Activated T-cell treated with anti-CD3 and anti-CD28 coated beads, Interleukin-2, amount 50 U/mL, for 4 hours (primary cell): ENCODE measurements around the gene FCGBP. TPM values are rescaled to one million over a fixed set of nuclear protein-coding genes. Genes with fewer than 3 reads are reported as not detected.
"Not testable (repeated sequence)": the region's sequence is repeated elsewhere in the genome, so short reads cannot be mapped to it uniquely, and the experiment has no call there.

Experiments used
- ATAC-seq, 2 donors: fragments of 200-7000 bp; cut with Tn5 transposase; one replicate each; pipeline ENCODE4 v1.10.0; 2021
- DNase-seq: peaks from one replicate; pipeline ENCODE4 v3.0.0-alpha.2; 2020
- H3K27me3 Mint-ChIP-seq: one replicate; pipeline ENCODE4 v1.8.0; 2021; ENCODE audit warnings: low read depth, mixed read lengths
- H3K36me3 Mint-ChIP-seq: one replicate; pipeline ENCODE4 v1.8.0; 2022; ENCODE audit warnings: mixed read lengths; ENCODE audit not compliant: insufficient read depth
- H3K4me1 Mint-ChIP-seq: one replicate; pipeline ENCODE4 v1.8.0; 2021; ENCODE audit warnings: low read depth, mixed read lengths
- H3K4me3 Mint-ChIP-seq: one replicate; pipeline ENCODE4 v1.8.0; 2021; ENCODE audit warnings: mild to moderate bottlenecking, moderate library complexity, mixed read lengths
- H3K9me3 Mint-ChIP-seq: one replicate; pipeline ENCODE4 v1.8.0; 2021; ENCODE audit warnings: mixed read lengths
- total RNA-seq, 3 donors: library from RNA; stranded (reverse); gene quantifications; one replicate each; pipeline ENCODE4 v1.2.1, GENCODE V29; 2021

Gene FCGBP
- total RNA-seq, 3 donors from 2014 or later = 1.7 to 3.0 (median 2.5) TPM

DNA sequence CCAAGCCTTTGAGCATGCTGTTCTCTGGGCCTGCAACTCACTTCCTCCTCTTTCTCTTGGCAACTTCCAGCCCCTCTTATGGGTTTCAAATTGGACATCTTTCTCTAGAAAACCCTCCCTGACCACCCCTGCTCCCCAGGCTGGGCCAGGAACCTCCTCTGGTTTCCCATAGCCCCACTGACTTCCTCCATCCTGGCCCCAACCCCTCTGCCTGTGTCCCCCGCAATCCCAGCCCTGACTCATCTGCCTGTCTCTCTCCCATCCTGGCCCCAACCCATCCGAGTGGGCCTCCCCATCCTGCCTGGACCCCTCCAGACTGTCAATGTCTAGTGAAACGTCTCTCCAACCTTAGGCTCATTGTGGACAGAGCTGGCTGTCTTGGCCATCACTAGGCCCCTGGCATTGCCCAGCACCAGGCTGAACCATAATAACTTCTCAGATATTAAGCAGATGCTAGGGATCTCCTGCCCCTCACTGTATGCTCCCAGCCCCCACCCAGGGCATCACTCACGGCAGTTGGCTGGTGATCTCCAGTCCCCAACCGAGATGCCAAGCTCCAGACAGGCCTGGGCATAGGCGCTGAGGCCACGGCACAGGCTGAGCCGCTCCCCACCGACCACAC, 16.8 kb downstream of the FCGBP start:
- Mint-ChIP-seq H3K9me3 (no peaks in the 10 kb centered on the region), H3K4me3 (no peak overlapping the region), H3K4me1 (peaks cover 5% of the 10 kb centered on the region), H3K27me3 (no peaks in the 10 kb centered on the region), H3K36me3 (no peaks in the 10 kb centered on the region)
- ATAC-seq (no peak), DNase-seq (no peak)

DNA sequence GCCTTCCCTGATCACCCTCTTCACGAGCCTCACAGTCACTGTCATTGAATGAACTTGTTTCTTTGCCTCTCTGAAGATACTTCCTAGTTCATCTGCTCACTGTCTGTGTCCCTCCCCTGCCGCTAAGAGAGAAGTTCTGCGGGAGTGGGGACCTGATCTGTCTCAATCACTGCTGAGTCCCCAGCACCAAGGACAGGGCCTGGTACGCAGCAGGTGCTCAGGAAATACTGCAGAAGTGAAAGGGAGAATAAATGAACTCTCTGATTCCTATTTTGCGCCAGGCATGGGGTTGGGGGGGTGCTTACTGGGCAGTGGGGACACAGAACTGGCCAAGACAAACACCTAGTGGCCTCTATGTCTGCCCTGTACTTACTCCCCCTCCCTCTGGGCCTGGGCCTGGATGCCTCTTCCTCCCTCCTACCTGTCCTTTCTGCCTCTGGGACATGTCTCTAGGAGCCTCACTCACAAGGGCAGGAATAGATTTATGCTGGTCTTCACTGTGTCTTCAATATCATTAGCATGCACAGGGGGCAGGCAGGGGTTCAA, 17.5 kb downstream of the FCGBP start:
- Mint-ChIP-seq H3K36me3 (no peaks in the 10 kb centered on the region), H3K4me3 (no peak overlapping the region), H3K4me1 (peaks cover 5% of the 10 kb centered on the region), H3K9me3 (no peaks in the 10 kb centered on the region), H3K27me3 (no peaks in the 10 kb centered on the region)
- ATAC-seq (no peak), DNase-seq (no peak)

DNA sequence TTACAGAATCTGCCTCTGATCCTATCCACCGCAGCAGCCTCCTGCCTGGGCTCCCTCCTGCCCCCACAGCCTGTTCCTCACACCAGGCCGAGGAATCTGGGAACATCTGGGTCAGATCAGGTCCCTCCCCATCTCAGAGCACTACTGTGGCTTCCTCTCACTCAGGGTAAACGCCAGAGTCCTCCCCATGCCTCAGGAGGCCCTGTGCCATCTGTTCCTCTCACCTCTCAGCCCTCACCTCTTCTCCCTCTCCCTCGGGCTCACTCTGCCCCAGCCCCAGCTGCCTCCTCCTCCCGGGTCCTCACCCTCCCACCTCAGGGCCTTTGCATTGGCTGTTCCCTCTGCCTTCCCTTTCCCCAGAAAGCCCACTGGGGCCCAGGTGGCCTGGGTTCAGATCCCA, 18.2 kb downstream of the FCGBP start:
- H3K4me1 Mint-ChIP-seq = peaks cover 5% of the 10 kb centered on the region
- no peaks in the 10 kb centered on the region for H3K9me3 Mint-ChIP-seq
- no peak overlapping the region for H3K4me3 Mint-ChIP-seq
- no peaks in the 10 kb centered on the region for H3K27me3 Mint-ChIP-seq
- no peak for ATAC-seq
- no peak for DNase-seq
- H3K36me3 Mint-ChIP-seq = no peaks in the 10 kb centered on the region

DNA sequence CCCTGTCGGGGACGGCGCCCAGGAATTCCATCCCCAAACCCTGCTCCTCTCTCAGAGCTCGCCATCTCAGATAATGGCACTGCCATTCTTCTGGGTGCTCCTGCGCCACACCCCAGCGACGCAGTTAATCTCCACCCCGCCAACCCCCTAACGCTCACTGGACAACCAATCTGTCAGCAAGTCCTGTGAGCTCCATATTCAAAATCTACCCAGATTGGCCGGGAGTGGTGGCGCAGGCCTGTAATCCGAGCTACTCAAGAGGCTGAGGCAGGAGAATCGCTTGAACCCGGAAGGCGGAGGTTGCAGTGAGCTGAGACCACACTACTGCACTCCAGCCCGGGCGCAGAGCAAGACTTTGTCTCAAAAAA, 18.6 kb downstream of the FCGBP start:
- Mint-ChIP-seq H3K27me3 (no peaks in the 10 kb centered on the region), H3K4me3 (no peak overlapping the region), H3K4me1 (peaks cover 5% of the 10 kb centered on the region), H3K9me3 (no peaks in the 10 kb centered on the region), H3K36me3 (no peaks in the 10 kb centered on the region)
- ATAC-seq (no peak), DNase-seq (no peak)

GRCh38 chr19:39915101-39915847, 19.2 kb downstream of the FCGBP start:
- H3K4me1 Mint-ChIP-seq = peaks cover 5% of the 10 kb centered on the region
- no peak for ATAC-seq
- DNase-seq = no peak
- H3K4me3 Mint-ChIP-seq = no peak overlapping the region
- no peaks in the 10 kb centered on the region for H3K27me3 Mint-ChIP-seq
- H3K9me3 Mint-ChIP-seq = no peaks in the 10 kb centered on the region
- H3K36me3 Mint-ChIP-seq = no peaks in the 10 kb centered on the region

DNA sequence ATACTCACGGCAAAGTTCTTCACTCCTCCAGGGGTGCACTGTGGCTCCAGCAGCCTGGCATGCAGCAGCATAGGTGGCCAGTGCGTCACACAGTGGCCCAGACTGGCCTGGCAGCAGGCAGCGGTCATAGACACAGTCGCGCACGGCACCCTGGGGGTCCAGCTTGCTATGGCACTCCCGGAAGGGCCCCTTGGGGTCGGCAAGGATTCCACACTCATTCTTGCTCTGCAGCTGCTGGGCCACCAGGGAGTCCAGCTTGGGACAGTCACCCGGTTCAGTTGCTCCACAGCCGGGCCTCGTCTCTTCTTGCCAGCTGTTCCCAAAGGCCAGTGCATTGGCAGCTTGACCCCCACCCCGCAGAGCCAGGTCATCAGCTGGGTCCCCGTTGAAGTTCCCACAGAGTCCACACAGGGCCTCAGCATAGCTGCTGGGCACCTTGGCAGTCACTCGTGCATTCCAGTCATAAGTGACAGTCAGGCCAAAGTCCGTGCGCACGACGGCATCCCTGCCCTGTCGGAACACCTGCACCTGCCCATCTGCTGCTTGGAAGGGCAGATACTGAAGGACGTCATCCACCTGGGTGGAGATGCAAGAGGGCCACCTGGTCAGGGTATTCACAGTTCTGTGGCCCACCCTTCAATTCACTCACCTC, 20.6 kb downstream of the FCGBP start:
- peaks cover 5% of the 10 kb centered on the region for H3K4me1 Mint-ChIP-seq
- no peak overlapping the region for H3K4me3 Mint-ChIP-seq
- H3K9me3 Mint-ChIP-seq = no peaks in the 10 kb centered on the region
- no peaks in the 10 kb centered on the region for H3K27me3 Mint-ChIP-seq
- no peaks in the 10 kb centered on the region for H3K36me3 Mint-ChIP-seq
- ATAC-seq = no peak
- DNase-seq = no peak

DNA sequence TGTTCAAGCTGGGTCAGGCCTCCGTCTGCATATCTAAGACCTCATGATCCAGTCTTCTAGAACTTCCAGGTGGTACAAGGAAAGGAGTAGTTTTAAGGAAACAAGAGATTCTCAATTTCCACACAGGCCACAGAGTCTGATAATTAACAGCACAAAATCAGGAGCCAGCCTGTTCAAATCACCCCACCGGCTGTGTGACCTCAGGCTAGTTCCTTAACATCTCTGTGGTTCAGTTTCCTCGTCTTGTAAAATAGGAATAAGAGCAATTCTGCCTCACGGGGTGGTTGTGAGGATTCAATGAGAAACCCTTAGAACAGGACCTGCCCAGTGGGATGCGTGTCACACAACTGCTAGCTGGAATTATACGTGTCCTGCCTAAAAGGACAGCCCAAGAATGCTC, 25.6 kb downstream of the FCGBP start:
- DNase-seq (no peak), ATAC-seq (no peak)
- Mint-ChIP-seq H3K27me3 (no peaks in the 10 kb centered on the region), H3K4me1 (peaks cover 9% of the 10 kb centered on the region), H3K36me3 (no peaks in the 10 kb centered on the region), H3K9me3 (no peaks in the 10 kb centered on the region), H3K4me3 (no peak overlapping the region)

DNA sequence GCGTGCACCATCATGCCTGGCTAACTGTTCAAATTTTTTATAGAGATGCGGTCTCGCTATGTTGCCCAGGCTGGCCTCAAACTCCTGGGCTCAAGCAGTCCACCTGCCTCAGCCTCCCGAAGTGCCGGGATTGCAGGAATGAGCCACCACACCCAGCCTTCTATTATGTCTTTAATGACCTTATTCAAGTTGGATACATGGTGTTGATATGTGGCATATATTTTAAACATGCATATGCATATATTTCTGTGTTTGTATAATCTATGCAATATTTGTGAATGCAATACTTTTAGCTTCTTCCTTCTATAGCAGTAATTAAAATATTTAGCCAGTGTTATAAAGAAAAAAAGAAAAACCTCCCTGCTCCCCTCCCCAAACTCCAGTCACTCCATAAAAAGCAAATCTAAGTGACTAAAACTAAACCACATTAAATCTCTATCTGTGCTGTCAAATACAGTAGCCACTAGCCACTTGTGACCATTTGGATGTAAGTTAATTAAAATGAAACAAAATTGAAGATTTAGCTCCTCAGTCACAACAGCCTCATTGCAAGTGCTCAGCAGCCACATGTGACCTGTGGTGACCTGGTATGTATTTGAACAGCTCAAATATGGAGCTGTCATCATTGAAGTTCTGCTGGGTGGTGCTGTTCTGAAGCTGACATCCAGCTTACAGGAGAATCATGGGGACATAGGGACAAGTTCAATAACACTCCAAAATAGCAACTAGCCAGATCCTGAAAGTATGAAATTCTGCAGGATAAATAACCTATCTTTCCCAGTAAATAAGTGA, 27.4 kb downstream of the FCGBP start:
- no peak for DNase-seq
- Mint-ChIP-seq H3K27me3 (no peaks in the 10 kb centered on the region), H3K4me1 (peaks cover 9% of the 10 kb centered on the region), H3K9me3 (no peaks in the 10 kb centered on the region), H3K4me3 (no peak overlapping the region), H3K36me3 (no peaks in the 10 kb centered on the region)
- ATAC-seq = no peak

DNA sequence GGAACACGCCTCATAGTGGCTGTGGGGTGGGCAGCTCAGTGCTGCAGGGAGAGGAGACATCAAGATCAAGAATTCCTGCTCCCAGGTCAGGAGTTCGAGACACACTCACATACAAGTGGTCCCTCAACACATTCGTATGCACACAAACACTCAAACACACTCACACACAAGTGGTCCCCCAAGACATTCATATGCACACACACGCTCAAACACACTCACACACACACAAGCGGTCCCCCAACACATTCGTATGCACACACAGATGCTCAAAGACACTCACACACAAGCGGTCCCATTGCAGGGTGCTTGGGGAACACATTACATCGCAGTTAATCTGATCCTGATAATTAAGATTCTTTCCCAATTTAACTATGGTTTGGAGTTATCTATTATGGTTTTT, 28.2 kb downstream of the FCGBP start:
- H3K4me1 Mint-ChIP-seq = peaks cover 9% of the 10 kb centered on the region
- ATAC-seq = no peak
- no peak overlapping the region for H3K4me3 Mint-ChIP-seq

GRCh38 chr19:39903486-39904091, 30.8 kb downstream of the FCGBP start:
- H3K27me3 Mint-ChIP-seq, H3K4me3 Mint-ChIP-seq, DNase-seq, ATAC-seq, H3K4me1 Mint-ChIP-seq, H3K36me3 Mint-ChIP-seq, H3K9me3 Mint-ChIP-seq: not testable (repeated sequence)

More for the DNA sequence above, 28.2 kb downstream of the FCGBP start:
- no peak for DNase-seq
- H3K27me3 Mint-ChIP-seq = no peaks in the 10 kb centered on the region
- H3K9me3 Mint-ChIP-seq = no peaks in the 10 kb centered on the region
- H3K36me3 Mint-ChIP-seq = no peaks in the 10 kb centered on the region

- not testable (repeated sequence) for H3K27me3 Mint-ChIP-seq, H3K4me3 Mint-ChIP-seq, H3K9me3 Mint-ChIP-seq, DNase-seq, H3K4me1 Mint-ChIP-seq, ATAC-seq, H3K36me3 Mint-ChIP-seq
Measured at GRCh38 chr19:39902326-39902725, 32.1 kb downstream of the FCGBP start.

DNA sequence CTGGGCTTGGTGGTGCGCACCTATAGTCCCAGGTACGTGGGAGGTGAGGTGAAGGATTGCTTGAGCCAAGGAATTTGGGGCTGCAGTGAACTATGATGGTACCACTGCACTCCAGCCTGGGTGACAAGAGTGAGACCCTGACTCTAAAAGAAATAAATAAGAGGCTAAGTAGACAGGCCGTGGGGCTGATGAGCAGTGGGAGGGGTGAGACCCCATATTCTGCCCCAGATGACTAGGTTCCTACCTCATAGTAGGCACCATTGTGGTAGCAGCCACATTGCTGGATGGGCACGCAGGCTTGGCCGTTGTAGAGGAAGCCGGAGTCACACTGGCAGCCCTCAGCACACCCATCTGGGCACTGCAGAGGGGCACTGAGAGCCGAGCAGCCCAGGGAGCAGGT, 32.8 kb downstream of the FCGBP start:
- ATAC-seq, H3K27me3 Mint-ChIP-seq, H3K4me3 Mint-ChIP-seq, H3K9me3 Mint-ChIP-seq, DNase-seq, H3K36me3 Mint-ChIP-seq, H3K4me1 Mint-ChIP-seq: not testable (repeated sequence)

DNA sequence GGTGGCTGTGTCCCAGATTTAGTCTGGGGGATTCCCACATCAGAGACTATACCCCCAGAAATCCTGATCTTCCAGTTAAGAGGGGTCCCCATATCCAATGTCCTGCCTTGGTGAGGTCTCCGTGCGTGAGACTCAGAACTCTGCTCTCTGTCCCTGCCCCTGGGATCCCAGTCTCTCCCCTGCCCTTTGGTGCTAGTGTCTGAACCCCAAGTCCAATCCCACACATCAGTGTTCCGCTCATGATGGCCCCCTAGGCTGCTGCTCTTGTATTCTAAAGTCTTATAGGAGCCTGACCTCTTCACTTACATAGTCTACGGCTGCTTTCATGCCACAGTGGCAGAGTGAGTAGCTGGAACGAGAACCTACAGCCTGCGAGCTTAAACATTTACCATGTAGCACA, 35.6 kb downstream of the FCGBP start:
- not testable (repeated sequence) for H3K4me1 Mint-ChIP-seq, H3K36me3 Mint-ChIP-seq, ATAC-seq, H3K27me3 Mint-ChIP-seq, H3K4me3 Mint-ChIP-seq, H3K9me3 Mint-ChIP-seq, DNase-seq
